GM18511 (cell line): ENCODE measurements around the gene COL4A2.

Experiments used
- ATAC-seq: cut with Tn5 transposase; IDR thresholded peaks from one replicate; pipeline ENCODE4 v1.9.1; 2021; ENCODE audit warnings: mild to moderate bottlenecking, moderate library complexity; ENCODE audit not compliant: unreplicated experiment

The COL4A2 gene

DNA sequence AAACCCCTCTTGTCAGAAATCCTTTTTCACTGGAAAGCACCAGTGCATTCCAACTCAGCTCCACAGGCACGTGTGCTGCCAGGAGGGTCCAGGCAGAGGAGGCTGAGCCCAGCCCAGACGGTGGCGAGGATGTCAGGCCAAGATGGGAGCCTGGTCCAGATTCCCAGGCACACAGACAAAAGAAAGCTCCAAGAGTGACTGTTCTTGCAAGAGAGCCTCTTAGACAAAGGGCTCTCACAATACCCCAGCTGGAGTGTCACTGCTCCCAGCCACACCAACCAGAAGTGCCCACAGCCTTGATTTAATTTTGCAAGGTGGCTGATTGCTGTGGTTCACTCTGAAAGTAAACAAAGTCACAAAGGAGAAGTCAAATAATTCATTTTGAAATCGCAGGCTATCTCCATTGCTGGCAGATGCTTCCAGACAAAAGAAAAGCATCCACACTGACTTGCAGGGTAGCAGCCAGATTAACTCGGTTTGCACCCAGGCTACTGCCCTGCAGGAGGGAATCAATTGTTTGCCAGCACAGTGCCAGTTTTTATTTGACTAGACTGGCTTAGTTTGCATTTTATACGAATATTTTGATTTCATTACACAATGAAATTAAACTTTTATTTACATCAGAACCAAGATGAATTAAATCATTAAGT, 159.3 kb downstream of the COL4A2 start:
- no peak for ATAC-seq

DNA sequence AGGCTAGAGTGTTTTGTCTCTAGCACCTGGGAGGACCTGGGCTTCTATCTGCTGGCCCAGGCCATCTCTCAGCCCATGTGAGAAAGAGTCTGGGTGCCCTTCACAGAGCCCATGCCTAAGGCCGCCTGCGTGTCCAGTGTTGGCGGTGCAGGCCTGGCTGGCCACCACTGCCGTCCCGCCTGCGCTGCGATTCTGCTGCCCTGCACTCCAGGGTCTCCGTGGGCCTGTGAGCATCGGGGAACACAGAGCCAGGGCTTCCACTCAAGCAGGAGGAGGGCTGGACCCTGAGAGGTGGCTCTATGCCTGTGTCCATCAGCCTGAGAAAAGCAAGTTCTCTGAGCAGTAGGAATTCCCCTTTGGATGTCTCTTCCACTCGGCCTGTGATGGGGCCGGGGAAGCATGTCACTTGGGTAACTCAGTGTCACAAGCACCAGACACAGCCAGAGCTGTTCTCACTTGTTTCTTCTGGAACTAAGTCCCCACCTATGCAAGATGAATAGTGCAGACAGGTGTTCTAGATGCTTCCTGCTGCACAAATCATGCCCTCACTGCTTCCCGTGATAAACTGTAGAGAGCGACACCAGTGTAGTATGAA, 160.5 kb downstream of the COL4A2 start:
- ATAC-seq: no peak

DNA sequence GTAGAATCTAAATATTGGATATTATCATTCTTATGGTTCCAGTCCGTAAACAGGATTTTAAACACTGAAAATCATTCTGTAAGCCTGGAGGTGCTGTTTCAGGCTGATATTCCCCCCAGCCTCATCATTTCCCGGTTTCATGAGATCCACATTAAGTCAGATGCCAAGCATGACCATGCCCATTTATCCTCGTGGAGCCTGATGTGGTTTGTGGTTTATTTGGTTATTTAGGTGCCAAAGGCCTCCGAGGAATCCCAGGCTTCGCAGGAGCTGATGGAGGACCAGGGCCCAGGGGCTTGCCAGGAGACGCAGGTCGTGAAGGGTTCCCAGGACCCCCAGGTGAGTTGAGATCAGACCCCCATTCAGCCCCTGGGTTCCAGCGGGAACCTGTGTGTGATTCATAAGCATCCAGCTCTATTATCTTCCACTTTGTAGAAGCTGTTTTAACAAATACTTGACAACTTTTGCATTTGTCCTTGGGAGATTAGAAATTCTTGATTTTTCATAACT, 162.0 kb downstream of the COL4A2 start:
- no peak for ATAC-seq

DNA sequence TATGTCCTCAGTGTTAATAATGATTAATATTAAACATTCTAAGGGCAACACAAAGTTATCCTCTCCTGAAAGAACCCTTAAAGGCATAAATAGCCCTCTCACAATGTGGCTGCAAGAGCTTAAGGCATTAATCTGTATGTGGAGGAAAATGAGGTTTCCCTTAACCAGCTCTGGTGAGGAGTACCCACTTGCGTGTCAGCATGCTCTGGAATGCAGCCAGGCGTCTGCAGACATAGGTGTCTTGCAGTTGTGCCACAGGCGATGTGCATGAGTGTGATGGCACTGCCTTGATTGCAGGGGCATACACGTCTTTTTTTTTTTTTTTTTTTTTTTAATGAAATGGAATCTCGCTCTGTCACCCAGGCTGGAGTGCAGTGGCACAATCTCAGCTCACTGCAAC, 162.5 kb downstream of the COL4A2 start:
- ATAC-seq: no peak

DNA sequence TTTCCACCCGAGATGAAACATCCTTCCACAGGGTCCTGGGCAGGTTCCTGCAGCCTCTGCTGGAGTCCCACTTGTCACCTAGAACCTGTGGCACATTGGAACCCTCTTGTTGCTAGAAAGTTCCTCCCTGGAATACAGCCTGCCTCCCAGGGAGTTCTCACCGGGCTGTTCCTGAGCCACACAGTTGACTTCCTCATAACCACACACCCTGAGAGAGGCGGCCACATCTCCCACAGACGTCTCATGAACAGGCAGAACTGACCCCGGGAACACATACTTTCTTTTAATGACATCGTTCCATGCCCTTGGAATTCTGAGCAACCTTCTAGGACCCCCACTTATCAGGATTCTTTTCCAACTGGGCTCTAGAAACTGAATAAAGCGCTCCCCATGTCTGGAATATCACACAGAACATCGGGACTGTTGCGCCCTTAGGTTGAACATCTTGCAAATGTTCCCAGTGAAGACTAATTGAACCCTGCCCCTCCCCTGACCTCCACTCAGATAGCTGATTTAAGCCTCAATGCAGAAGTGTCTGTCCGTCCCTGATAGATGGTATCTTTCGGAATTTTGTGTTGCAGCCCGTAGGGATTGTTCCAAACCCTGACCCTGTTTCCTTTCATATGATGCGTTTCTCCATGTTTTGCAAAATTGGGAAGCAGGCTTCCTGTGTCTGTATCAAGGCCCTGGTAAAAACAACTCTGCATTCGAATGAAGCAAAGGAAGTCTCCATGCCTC, 163.4 kb downstream of the COL4A2 start:
- no peak for ATAC-seq

- peak; percentile 65 for ATAC-seq
These were observed 164.2 kb downstream of the COL4A2 start for GRCh38 chr13:110471156-110471832.

DNA sequence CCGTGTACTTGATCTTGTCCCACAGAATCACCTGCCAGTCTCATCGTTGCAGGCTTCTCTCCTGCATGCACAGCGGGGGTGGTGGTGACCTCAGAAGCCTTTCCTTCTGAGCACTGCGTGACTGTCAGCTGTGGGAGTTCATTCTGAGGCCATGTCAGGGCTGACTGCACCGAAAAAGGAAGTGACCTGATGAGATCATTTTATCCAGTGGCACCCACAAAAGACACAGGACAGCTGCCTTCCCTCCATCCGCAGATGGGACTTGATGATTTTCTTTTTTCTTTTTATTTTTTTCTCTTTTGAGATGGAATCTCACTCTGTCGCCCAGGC, 164.7 kb downstream of the COL4A2 start:
- ATAC-seq: peak; percentile 98

GRCh38 chr13:110472904-110473563, 165.9 kb downstream of the COL4A2 start:
- no peak for ATAC-seq

- no peak for ATAC-seq
These were observed 167.6 kb downstream of the COL4A2 start for GRCh38 chr13:110474713-110475112.

GRCh38 chr13:110475117-110475516, 168.0 kb downstream of the COL4A2 start:
- no peak for ATAC-seq

GRCh38 chr13:110475550-110476219, 168.6 kb downstream of the COL4A2 start:
- ATAC-seq: no peak

- ATAC-seq: no peak
These were observed 169.1 kb downstream of the COL4A2 start for GRCh38 chr13:110476220-110476617.

- no peak for ATAC-seq
These were observed 170.7 kb downstream of the COL4A2 start for GRCh38 chr13:110477706-110478245.

DNA sequence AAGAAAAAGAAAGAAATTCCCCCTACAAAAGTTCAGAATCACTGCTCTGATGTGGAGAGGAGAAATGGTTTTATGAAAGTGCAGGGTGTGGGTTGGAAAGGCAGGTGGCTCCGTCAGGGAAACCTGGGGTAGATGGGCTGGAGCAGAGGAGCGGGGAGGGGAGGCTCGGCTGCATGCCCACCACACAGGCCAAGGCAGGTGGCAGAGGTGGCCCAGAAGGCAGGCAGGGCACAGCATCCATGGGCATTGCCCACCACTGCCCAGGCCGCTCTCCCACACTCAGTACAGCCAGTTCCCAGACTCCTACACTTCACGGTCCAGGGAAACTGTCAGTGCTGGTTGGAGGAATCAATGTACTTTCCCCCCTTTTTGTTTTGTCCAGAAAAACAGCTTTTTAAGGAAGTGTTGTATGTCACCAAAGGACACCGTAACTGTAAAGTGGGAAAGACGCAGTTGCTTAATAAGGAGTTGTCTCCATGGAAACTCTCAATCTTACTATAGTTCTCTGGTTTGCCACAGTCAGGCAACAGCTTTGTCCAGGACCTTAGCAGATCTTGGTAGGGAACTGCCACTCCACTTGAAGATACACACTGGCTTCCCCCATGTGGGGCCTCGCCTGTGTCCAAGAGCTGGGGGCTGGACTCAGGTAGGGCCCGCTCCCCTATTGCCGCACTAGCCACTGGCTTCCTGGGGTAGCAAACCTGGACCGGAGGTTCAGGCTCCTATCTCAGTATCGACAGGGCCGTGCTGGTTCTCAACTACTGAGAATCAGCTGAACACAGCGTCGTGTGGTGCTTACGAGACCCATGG, 171.5 kb downstream of the COL4A2 start:
- no peak for ATAC-seq

GRCh38 chr13:110479215-110479545, 172.1 kb downstream of the COL4A2 start:
- ATAC-seq: no peak

DNA sequence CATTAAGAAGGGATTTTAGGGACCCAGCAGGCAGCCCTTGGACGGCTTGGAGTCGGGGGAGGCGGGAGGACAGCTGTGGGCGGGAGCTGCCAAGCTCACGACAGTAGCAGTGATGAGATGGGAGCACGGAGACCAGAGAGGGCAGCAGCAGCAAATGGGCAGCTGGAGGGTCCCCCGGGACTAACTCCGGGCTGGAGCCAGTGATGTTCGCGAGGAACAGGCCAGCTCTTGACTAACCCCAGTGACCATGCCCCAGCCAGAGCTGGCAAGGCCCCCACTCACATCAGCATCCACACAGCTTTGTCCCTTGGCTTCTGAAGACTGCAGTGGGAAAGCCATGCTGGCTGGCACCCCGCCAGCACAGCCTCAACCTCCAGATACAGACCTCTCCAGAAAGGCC, 172.6 kb downstream of the COL4A2 start:
- ATAC-seq: no peak

GRCh38 chr13:110480161-110480560, 173.1 kb downstream of the COL4A2 start:
- ATAC-seq: no peak

- ATAC-seq: no peak
These were observed 176.4 kb downstream of the COL4A2 start for GRCh38 chr13:110483386-110483968.
